IMR-90 (cell line): Measurements from ENCODE around the gene LIAS. TPM values are rescaled to one million over a fixed set of nuclear protein-coding genes. Genes with fewer than 3 reads are reported as not detected.

Source experiments
- ATAC-seq: fragments of 200-7000 bp; cut with Tn5 transposase; 2 replicates; pipeline ENCODE4 v1.9.1; 2020; ENCODE audit warnings: low read depth, mild to moderate bottlenecking, moderate library complexity
- BruUV-seq: library from RNA; stranded (reverse); fragments of 400-500 nt; replicated peaks from 2 replicates; lab custom pipeline; 2021; lab: Mats Ljungman, UMichigan
- CTCF ChIA-PET: fragments of 300-600 bp; formaldehyde crosslinking; extraction: SDS; loops from one replicate; lab custom pipeline; 2021; ENCODE audit warnings: antibody characterized with exemption; lab: Yijun Ruan, JAX
- POLR2A ChIA-PET: fragments of 300-600 bp; sonication (Branson Sonifier 250); formaldehyde crosslinking; loops from one replicate; lab custom pipeline; 2022; ENCODE audit warnings: antibody characterized with exemption; ENCODE audit not compliant: unreplicated experiment; lab: Charles Lee
- DNase-seq: peaks from one replicate; pipeline ENCODE4 v3.0.0; 2013
- H2AFZ ChIP-seq: replicated peaks from 2 replicates; pipeline ENCODE3; 2013; ENCODE audit warnings: low read length, mild to moderate bottlenecking; ENCODE audit not compliant: poor library complexity
- H2AK5ac ChIP-seq: 2 replicates; pipeline ENCODE4 v1.6.1; 2013; ENCODE audit warnings: low read depth, low read length, inconsistent platforms
- H2AK9ac ChIP-seq: replicated peaks from 2 replicates; pipeline ENCODE3; 2013; ENCODE audit warnings: mild to moderate bottlenecking, low read depth, low read length, moderate library complexity; ENCODE audit not compliant: poor library complexity
- H2BK120ac ChIP-seq: 2 replicates; pipeline ENCODE4 v1.6.1; 2013; ENCODE audit warnings: low read depth, low read length, inconsistent platforms
- H2BK15ac ChIP-seq: 3 replicates; pipeline ENCODE4 v1.6.1; 2013; ENCODE audit warnings: low read depth, low read length, inconsistent platforms
- H2BK20ac ChIP-seq: 2 replicates; pipeline ENCODE4 v1.6.1; 2013; ENCODE audit warnings: low read depth, mild to moderate bottlenecking, inconsistent platforms, low read length, moderate library complexity
- H2BK5ac ChIP-seq: 2 replicates; pipeline ENCODE4 v1.6.1; 2013; ENCODE audit warnings: mild to moderate bottlenecking, low read depth, low read length, inconsistent platforms; ENCODE audit not compliant: poor library complexity, severe bottlenecking
- H3K14ac ChIP-seq: replicated peaks from 2 replicates; pipeline ENCODE4 v1.6.1; 2013; ENCODE audit warnings: low read depth, low read length, inconsistent platforms
- H3K18ac ChIP-seq: 2 replicates; pipeline ENCODE4 v1.6.1; 2013; ENCODE audit warnings: low read depth, low read length, control low read depth
- H3K23ac ChIP-seq: 2 replicates; pipeline ENCODE4 v1.6.1; 2013; ENCODE audit warnings: low read depth, low read length, inconsistent platforms
- H3K27ac ChIP-seq: 2 replicates; pipeline ENCODE4 v1.5.1; 2013; ENCODE audit warnings: mild to moderate bottlenecking, control low read depth, low read length; ENCODE audit not compliant: insufficient read depth
- H3K27me3 ChIP-seq: 2 replicates; pipeline ENCODE4 v1.6.1; 2013; ENCODE audit warnings: low read length; ENCODE audit not compliant: control insufficient read depth, insufficient read depth
- H3K36me3 ChIP-seq: 2 replicates; pipeline ENCODE4 v1.6.1; 2013; ENCODE audit warnings: low read length, mixed read lengths; ENCODE audit not compliant: control insufficient read depth, insufficient read depth
- H3K4ac ChIP-seq: 2 replicates; pipeline ENCODE4 v1.6.1; 2013; ENCODE audit warnings: low read depth, low read length, inconsistent platforms
- H3K4me1 ChIP-seq: 2 replicates; pipeline ENCODE4 v1.6.1; 2013; ENCODE audit warnings: low read length, mixed read lengths; ENCODE audit not compliant: control insufficient read depth, insufficient read depth
- H3K4me2 ChIP-seq: 2 replicates; pipeline ENCODE4 v1.6.1; 2013; ENCODE audit warnings: low read depth, mild to moderate bottlenecking, control low read depth, low read length, moderate library complexity
- H3K4me3 ChIP-seq: 2 replicates; pipeline ENCODE4 v1.5.1; 2013; ENCODE audit warnings: low read depth, mild to moderate bottlenecking, control low read depth, low read length, moderate library complexity; ENCODE audit not compliant: insufficient read depth
- H3K56ac ChIP-seq: 2 replicates; pipeline ENCODE4 v1.6.1; 2013; ENCODE audit warnings: low read length, inconsistent platforms; ENCODE audit not compliant: insufficient read depth; ENCODE audit errors: extremely low read depth
- H3K79me1 ChIP-seq, 2 experiments: 2 replicates each; pipeline ENCODE4 v1.6.1; 2013; ENCODE audit warnings: low read length in 2 of 2, inconsistent platforms in 1 of 2, low read depth in 1 of 2
- H3K9ac ChIP-seq: 2 replicates; pipeline ENCODE4 v1.6.1; 2013; ENCODE audit warnings: low read depth, low read length, control low read depth
- H3K9me1 ChIP-seq: 2 replicates; pipeline ENCODE4 v1.6.1; 2013; ENCODE audit warnings: low read length, inconsistent platforms; ENCODE audit not compliant: insufficient read depth
- H3K9me3 ChIP-seq: 2 replicates; pipeline ENCODE4 v1.6.1; 2013; ENCODE audit warnings: low read length; ENCODE audit not compliant: control insufficient read depth, insufficient read depth
- H4K20me1 ChIP-seq: 2 replicates; pipeline ENCODE4 v1.6.1; 2013; ENCODE audit warnings: low read length, inconsistent platforms; ENCODE audit not compliant: insufficient read depth
- H4K5ac ChIP-seq: 2 replicates; pipeline ENCODE4 v1.6.1; 2013; ENCODE audit warnings: mild to moderate bottlenecking, low read depth, low read length, control low read depth
- H4K8ac ChIP-seq, 2 experiments: 2 replicates each; pipeline ENCODE4 v1.6.1; 2013; ENCODE audit warnings: low read depth in 2 of 2, low read length in 2 of 2, control low read depth in 1 of 2, inconsistent platforms in 1 of 2
- H4K91ac ChIP-seq: 2 replicates; pipeline ENCODE4 v1.6.1; 2013; ENCODE audit warnings: low read depth, low read length, inconsistent platforms; ENCODE audit not compliant: insufficient read depth
- BHLHE40 ChIP-seq: fragments of 150-350 bp; IDR thresholded peaks from 2 replicates; pipeline ENCODE4 v1.6.1; 2016; ENCODE audit warnings: mild to moderate bottlenecking, low read depth, low read length
- RAD21 ChIP-seq: IDR thresholded peaks from 2 replicates; pipeline ENCODE4 v1.6.1; 2012; ENCODE audit warnings: low read length, improper control_type of control experiment
- SMC3 ChIP-seq: fragments of 150-350 bp; IDR thresholded peaks from 2 replicates; pipeline ENCODE4 v1.6.1; 2016; ENCODE audit warnings: low read depth, mild to moderate bottlenecking, antibody characterized with exemption, low read length, moderate library complexity
- WGBS, 2 experiments: methylation state at CpG; one replicate each; pipeline versions ENCODE4 v1.1.5 to v1.1.7; 2013; ENCODE audit warnings: missing lambda C conversion rate in 2 of 2; ENCODE audit not compliant: insufficient read length in 1 of 2; ENCODE audit errors: extremely low coverage in 2 of 2; 5-methylcytosine and 5-hydroxymethylcytosine counted together
- dilution Hi-C: fragments of 300-500 bp; cut with HindIII; formaldehyde crosslinking; loops from one replicate; pipeline ENCODE4 v1.14.3; 2018; ENCODE audit warnings: low sequenced_read_pairs; ENCODE audit not compliant: unreplicated experiment
- in situ Hi-C: fragments of 300-500 bp; cut with MboI; formaldehyde crosslinking; loops from 3 replicates; pipeline ENCODE4 v1.14.3; 2019; ENCODE audit warnings: low sequenced_read_pairs, inconsistent platforms, mixed read lengths
- intact Hi-C: fragments of 100-400 bp; cut with micrococcal nuclease; formaldehyde crosslinking; loops from 2 replicates; pipeline ENCODE4 v1.10.0; 2022
- polyA plus RNA-seq, 3 experiments: library from polyadenylated mRNA; depleted of rRNA; stranded (reverse); fragments of >200 nt; gene quantifications; 2 replicates each; pipeline ENCODE4 v1.2.3, GENCODE V29; 2012; ENCODE audit warnings: low replicate concordance in 1 of 3
- total RNA-seq: library from RNA; depleted of rRNA; stranded (reverse); fragments of >200 nt; gene quantifications from 2 replicates; pipeline ENCODE4 v1.2.3, GENCODE V29; 2012
- TF ChIP-seq, protein P1 (sequence below): fragments of 150-350 bp; IDR thresholded peaks from 2 replicates; pipeline ENCODE4 v1.6.1; 2017; ENCODE audit warnings: mild to moderate bottlenecking, antibody characterized with exemption, low read length, low read depth

LIAS gene
- total and polyA plus RNA-seq, 2 of the 4 experiments (the other 2 are of a cell fraction), result 3.2 to 7.8 TPM

DNA sequence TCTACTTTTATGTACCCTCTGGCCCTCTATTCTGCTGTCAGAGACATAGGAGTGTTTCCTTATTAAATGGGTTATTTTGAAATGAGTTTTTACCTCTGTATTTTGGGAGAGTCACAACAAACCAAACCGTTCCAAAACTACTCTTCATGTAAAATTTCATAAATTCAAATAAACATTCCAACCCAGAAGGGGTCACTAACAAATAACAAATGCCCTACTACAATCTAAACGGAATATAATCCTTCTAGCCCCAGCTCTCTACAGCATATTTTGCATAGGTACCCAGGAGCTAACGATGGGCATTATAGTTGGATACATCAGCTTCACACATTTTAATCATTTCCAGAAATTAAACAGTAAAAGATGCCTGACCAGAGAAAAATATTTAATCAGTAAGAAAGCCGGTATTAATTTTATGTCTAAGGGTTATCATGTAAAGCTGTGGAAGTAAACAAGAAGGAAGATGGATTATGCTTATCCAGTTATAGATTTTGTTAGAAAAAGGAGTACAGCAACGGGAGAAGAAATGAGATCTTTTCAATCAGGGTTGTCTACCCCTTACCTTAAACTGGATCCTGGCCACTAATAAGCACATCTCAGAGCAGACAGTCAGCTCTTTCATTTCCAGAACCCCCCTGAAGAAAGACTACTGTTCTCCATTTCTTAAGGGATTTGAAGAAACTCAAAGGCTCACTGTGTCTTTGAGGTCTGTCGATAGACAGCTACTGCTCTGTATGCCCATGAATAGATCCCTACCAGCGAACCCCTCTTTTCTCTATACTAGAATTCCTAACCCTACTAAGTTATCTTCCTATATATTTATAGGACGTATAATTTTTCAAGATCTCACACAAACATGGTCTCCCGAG lies 67.2 kb downstream of the LIAS start:
- Histone ChIP-seq H2BK15ac (peak overlapping the region; percentile 28; the same call in 1 of the 3 replicates), H3K79me1 (peaks cover 6 to 56% of the 10 kb centered on the region in 2 experiments; a peak in 3 of 4 replicates), H3K14ac (peak overlapping the region; percentile 88), H2AK5ac (peak overlapping the region; percentile 41; the same call in 1 of the 2 replicates), H2BK5ac (peak overlapping the region; percentile 67), H2AFZ (peak overlapping the region; percentile 92), H3K27me3 (no peaks in the 10 kb centered on the region), H3K23ac (peak overlapping the region; percentile 75), H3K36me3 (no peaks in the 10 kb centered on the region), H3K4me1 (peaks cover 9% of the 10 kb centered on the region), H4K91ac (peak overlapping the region; percentile 78), H3K9me3 (peaks cover 3% of the 10 kb centered on the region; the same call in 1 of the 2 replicates), H2AK9ac (peak overlapping the region; percentile 88), H2BK120ac (peak overlapping the region; percentile 45; the same call in 1 of the 2 replicates), H4K8ac (peak overlapping the region; percentile 56 to 65; a peak in 3 of 4 replicates), H2BK20ac (no peak overlapping the region), H3K56ac (peak overlapping the region; percentile 96), H3K18ac (peak overlapping the region; percentile 10), H4K20me1 (peaks cover 23% of the 10 kb centered on the region; the same call in 1 of the 2 replicates), H4K5ac (peak overlapping the region; percentile 8; the same call in 1 of the 2 replicates), H3K4ac (peak overlapping the region; percentile 70), H3K9ac (peak overlapping the region; percentile 81), H3K9me1 (peaks cover 9% of the 10 kb centered on the region; the same call in 1 of the 2 replicates), H3K4me3 (peak overlapping the region; percentile 76), H3K4me2 (peak overlapping the region; percentile 82), H3K27ac (peak overlapping the region; percentile 72)
- WGBS, 2 experiments, result no CpG with 5 or more reads among the region's 9 CpGs
- ChIA-PET POLR2A (interaction anchor here (0.5 kb wide), 1 partner anchor 263 kb away, joined by 5 read pairs; no protein-coding TSS in a partner anchor), CTCF (interaction anchor here (0.7 to 1.3 kb wide), 2 partner anchors 20 to 57 kb away, joined by 3 read pairs; no protein-coding TSS in a partner anchor)
- TF ChIP-seq SMC3 (0 out of 2 replicates have a peak, but pooled peaks have one; percentile 7), RAD21 (no peak), BHLHE40 (no peak)
- TF ChIP-seq, protein P1, sequence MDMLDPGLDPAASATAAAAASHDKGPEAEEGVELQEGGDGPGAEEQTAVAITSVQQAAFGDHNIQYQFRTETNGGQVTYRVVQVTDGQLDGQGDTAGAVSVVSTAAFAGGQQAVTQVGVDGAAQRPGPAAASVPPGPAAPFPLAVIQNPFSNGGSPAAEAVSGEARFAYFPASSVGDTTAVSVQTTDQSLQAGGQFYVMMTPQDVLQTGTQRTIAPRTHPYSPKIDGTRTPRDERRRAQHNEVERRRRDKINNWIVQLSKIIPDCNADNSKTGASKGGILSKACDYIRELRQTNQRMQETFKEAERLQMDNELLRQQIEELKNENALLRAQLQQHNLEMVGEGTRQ, result no peak
- in situ Hi-C loops, result loop anchor here (10.0 kb wide), 1 partner anchor 109 kb away; the partner anchor contains the start of gene SMIM14
- ATAC-seq (no peak), DNase-seq (no peak)
- intact Hi-C loops, result loop anchor here (2.0 to 5.0 kb wide), 4 partner anchors 57 to 171 kb away; partner anchors contain the start of gene UBE2K
- dilution Hi-C loops, result no loop called here
- no TSS peak for BruUV-seq
